Measurements from ENCODE around the gene FANCM.

- TF ChIP-seq EZH2 (IDR thresholded peaks at IDR 0.05; ENCODE audit: low read depth, unreplicated experiment) (no peak), CTCF (conservative IDR thresholded peaks at IDR 0.05; ENCODE audit: low read depth in 2 of 2) (no peak)
These were observed 68.5 kb downstream of the FANCM start for GRCh38 chr14:45204241-45204640.

All from GM23338 (cell line).